Ishikawa (cell line): ENCODE measurements around the gene CEND1.

Experiments
- CEBPB ChIP-seq: IDR thresholded peaks from 2 replicates; pipeline ENCODE4 v1.6.1; 2012
- CREB1 ChIP-seq: IDR thresholded peaks from 2 replicates; pipeline ENCODE4 v1.6.1; 2012; ENCODE audit warnings: low read depth
- EGR1 ChIP-seq: IDR thresholded peaks from 2 replicates; pipeline ENCODE4 v1.6.1; 2012
- EP300 ChIP-seq: IDR thresholded peaks from 2 replicates; pipeline ENCODE4 v1.6.1; 2012; ENCODE audit warnings: borderline replicate concordance
- FOXM1 ChIP-seq: IDR thresholded peaks from 2 replicates; pipeline ENCODE4 v1.6.1; 2012; ENCODE audit warnings: low read depth, borderline replicate concordance
- MAX ChIP-seq: IDR thresholded peaks from 2 replicates; pipeline ENCODE4 v1.6.1; 2012
- NFIC ChIP-seq: IDR thresholded peaks from 2 replicates; pipeline ENCODE4 v1.6.1; 2012
- RAD21 ChIP-seq: IDR thresholded peaks from 2 replicates; pipeline ENCODE4 v1.6.1; 2012; ENCODE audit warnings: low read depth
- REST ChIP-seq: IDR thresholded peaks from 2 replicates; pipeline ENCODE4 v1.6.1; 2012; ENCODE audit warnings: low read depth, mild to moderate bottlenecking
- TAF1 ChIP-seq: IDR thresholded peaks from 2 replicates; pipeline ENCODE4 v1.6.1; 2012; ENCODE audit warnings: low read depth, mild to moderate bottlenecking
- TCF12 ChIP-seq: IDR thresholded peaks from 2 replicates; pipeline ENCODE4 v1.6.1; 2012; ENCODE audit warnings: low read depth
- TEAD4 ChIP-seq: IDR thresholded peaks from 2 replicates; pipeline ENCODE4 v1.6.1; 2012
- USF1 ChIP-seq: IDR thresholded peaks from 2 replicates; pipeline ENCODE4 v1.6.1; 2012
- YY1 ChIP-seq: IDR thresholded peaks from 2 replicates; pipeline ENCODE4 v1.6.1; 2012; ENCODE audit warnings: low read depth
- ZBTB7A ChIP-seq: IDR thresholded peaks from 2 replicates; pipeline ENCODE4 v1.6.1; 2012; ENCODE audit warnings: low read depth

CEND1 gene

GRCh38 chr11:772429-773390 is 17.2 kb downstream of the CEND1 start:
- TF ChIP-seq ZBTB7A (no peak), TEAD4 (no peak)

- TF ChIP-seq EP300 = no peak
- no peak for TF ChIP-seq TEAD4
- TF ChIP-seq ZBTB7A = peak; percentile 65; the same call in 1 of the 2 replicates
- no peak for TF ChIP-seq TAF1
These were observed 18.2 kb downstream of the CEND1 start for GRCh38 chr11:771617-772204.

GRCh38 chr11:770642-771616 is 19.0 kb downstream of the CEND1 start:
- TF ChIP-seq TEAD4 = no peak
- no peak for TF ChIP-seq USF1
- TF ChIP-seq YY1 = no peak
- no peak for TF ChIP-seq TCF12
- no peak for TF ChIP-seq ZBTB7A
- no peak for TF ChIP-seq FOXM1
- no peak for TF ChIP-seq EGR1
- TF ChIP-seq EP300 = no peak
- TF ChIP-seq CEBPB = no peak
- no peak for TF ChIP-seq CREB1
- TF ChIP-seq MAX = no peak
- no peak for TF ChIP-seq NFIC
- TF ChIP-seq TAF1 = no peak
- no peak for TF ChIP-seq REST
- no peak for TF ChIP-seq RAD21

GRCh38 chr11:769887-770641 is 19.8 kb downstream of the CEND1 start:
- no peak for TF ChIP-seq FOXM1
- no peak for TF ChIP-seq CREB1
- no peak for TF ChIP-seq NFIC
- TF ChIP-seq EP300 = no peak
- TF ChIP-seq CEBPB = no peak
- TF ChIP-seq TCF12 = no peak
- TF ChIP-seq REST = no peak
- no peak for TF ChIP-seq YY1
- TF ChIP-seq TAF1 = no peak
- TF ChIP-seq TEAD4 = no peak
- TF ChIP-seq MAX = no peak
- TF ChIP-seq ZBTB7A = no peak
- TF ChIP-seq USF1 = no peak
- TF ChIP-seq RAD21 = no peak
- TF ChIP-seq EGR1 = no peak

GRCh38 chr11:767238-767637 is 22.7 kb downstream of the CEND1 start:
- TF ChIP-seq TEAD4 = no peak
- TF ChIP-seq USF1 = no peak
- TF ChIP-seq REST = no peak
- TF ChIP-seq CEBPB = no peak
- TF ChIP-seq YY1 = no peak
- TF ChIP-seq RAD21 = no peak
- no peak for TF ChIP-seq FOXM1
- TF ChIP-seq TAF1 = no peak
- TF ChIP-seq NFIC = no peak
- TF ChIP-seq CREB1 = no peak
- TF ChIP-seq TCF12 = no peak
- no peak for TF ChIP-seq ZBTB7A
- no peak for TF ChIP-seq EGR1
- TF ChIP-seq MAX = no peak
- no peak for TF ChIP-seq EP300
